K562 (cell line): ENCODE data around the gene RAB39B. TPM values are rescaled to one million over a fixed set of nuclear protein-coding genes. Genes with fewer than 3 reads are reported as not detected.

Experiments
- ATAC-seq: fragments of 200-7000 bp; cut with Tn5 transposase; 3 replicates; pipeline ENCODE4 v1.9.1; 2020; ENCODE audit warnings: moderate library complexity
- BruUV-seq: library from RNA; stranded (reverse); fragments of 400-500 nt; replicated peaks from 2 replicates; lab custom pipeline; 2021; lab: Mats Ljungman, UMichigan
- CTCF ChIA-PET: fragments of 300-600 bp; formaldehyde crosslinking; extraction: SDS; loops from one replicate; lab custom pipeline; 2021; ENCODE audit warnings: low intra/inter-chr PET ratio; lab: Yijun Ruan, JAX
- POLR2A ChIA-PET: fragments of 300-600, 350-650 bp; sonication (Branson Sonifier 250); formaldehyde crosslinking; extraction: SDS; loops from one replicate; lab custom pipeline; 2021; ENCODE audit warnings: antibody characterized with exemption, inconsistent platforms; lab: Yijun Ruan, JAX
- DNase-seq, 4 experiments: peaks; one replicate each; pipeline versions ENCODE4 v3.0.0 to v3.0.0-alpha.2; 2011 to 2018; ENCODE audit warnings: low spot score in 3 of 4, mixed read lengths in 3 of 4; ENCODE audit errors: extremely low read depth in 1 of 4
- FAIRE-seq: peaks from 2 replicates; lab custom pipeline; 2011; peaks lifted over from hg19 to GRCh38; lab: Jason Lieb, UNC
- H2AFZ ChIP-seq: 2 replicates; pipeline ENCODE4 v1.6.0; 2011; ENCODE audit warnings: low read depth, low read length, control low read depth, inconsistent platforms
- H3K27ac ChIP-seq: fragments of 200-600 bp; 3 replicates; pipeline ENCODE4 v1.8.0; 2011; ENCODE audit warnings: low read depth, mild to moderate bottlenecking, control low read depth, inconsistent platforms, low read length, moderate library complexity, mixed read lengths; ENCODE audit errors: extremely low read depth
- H3K27me3 ChIP-seq, 2 experiments: fragments of 300-600 bp in 1 of 2; 2 replicates in 1 of 2; 3 replicates in 1 of 2; pipeline versions ENCODE4 v1.6.0 to v1.8.0; 2011; ENCODE audit warnings: inconsistent platforms in 2 of 2, low read length in 2 of 2, mild to moderate bottlenecking in 1 of 2, mixed read lengths in 1 of 2, moderate library complexity in 1 of 2; ENCODE audit not compliant: control insufficient read depth in 2 of 2, insufficient read depth in 2 of 2
- H3K36me3 ChIP-seq: fragments of 300-600 bp; 3 replicates; pipeline ENCODE4 v1.8.0; 2011; ENCODE audit warnings: mild to moderate bottlenecking, low read length, inconsistent platforms; ENCODE audit not compliant: control insufficient read depth, insufficient read depth
- H3K4me1 ChIP-seq, 2 experiments: fragments of 200-600 bp in 1 of 2; replicated peaks in 1 of 2; 2 replicates in 1 of 2; 3 replicates in 1 of 2; pipeline versions ENCODE4 v1.5.1 to v1.8.0; 2011; ENCODE audit warnings: inconsistent platforms in 2 of 2, low read length in 2 of 2, mild to moderate bottlenecking in 1 of 2, mixed read lengths in 1 of 2, moderate library complexity in 1 of 2; ENCODE audit not compliant: control insufficient read depth in 2 of 2, insufficient read depth in 2 of 2
- H3K4me2 ChIP-seq: 2 replicates; pipeline ENCODE4 v1.6.1; 2011; ENCODE audit warnings: low read length, control low read depth, inconsistent platforms, mixed read lengths; ENCODE audit not compliant: insufficient read depth
- H3K4me3 ChIP-seq: fragments of 200-600 bp; sonication (generic), shearing (Covaris generic); 2 replicates; pipeline ENCODE4 v1.5.1; 2016; ENCODE audit warnings: control low read depth, inconsistent platforms
- H3K79me2 ChIP-seq: fragments of 200-600 bp; 3 replicates; pipeline ENCODE4 v1.8.0; 2011; ENCODE audit warnings: low read length, inconsistent platforms; ENCODE audit not compliant: control insufficient read depth, insufficient read depth
- H3K9ac ChIP-seq, 2 experiments: 2 replicates each; pipeline versions ENCODE4 v1.6.0 to v1.6.1; 2011; ENCODE audit warnings: low read depth in 2 of 2, low read length in 2 of 2, control low read depth in 1 of 2, inconsistent platforms in 1 of 2, mild to moderate bottlenecking in 1 of 2, mixed read lengths in 1 of 2; ENCODE audit not compliant: insufficient read depth in 1 of 2
- H3K9me1 ChIP-seq: one replicate; pipeline ENCODE4 v1.6.0; 2011; ENCODE audit warnings: inconsistent platforms, mild to moderate bottlenecking, low read length, moderate library complexity; ENCODE audit not compliant: control insufficient read depth, insufficient read depth
- H3K9me3 ChIP-seq: replicated peaks from 2 replicates; pipeline ENCODE4 v1.5.1; 2011; ENCODE audit warnings: low read depth, low read length, inconsistent platforms; ENCODE audit not compliant: control insufficient read depth, insufficient read depth
- H4K20me1 ChIP-seq: replicated peaks from 2 replicates; pipeline ENCODE4 v1.6.1; 2011; ENCODE audit warnings: low read length, inconsistent platforms, mixed read lengths; ENCODE audit not compliant: control insufficient read depth, insufficient read depth
- C11orf30 ChIP-seq: fragments of 450-650 bp; IDR thresholded peaks from 2 replicates; pipeline ENCODE4 v1.6.1; 2016; ENCODE audit warnings: low read depth, mild to moderate bottlenecking
- CBX2 ChIP-seq: fragments of 200-600 bp; sonication (generic); IDR thresholded peaks from one replicate; pipeline ENCODE4 v1.6.1; 2012; ENCODE audit warnings: mild to moderate bottlenecking, low read length, inconsistent platforms; ENCODE audit not compliant: insufficient read depth, poor library complexity, severe bottlenecking
- CBX3 ChIP-seq, 2 experiments: IDR thresholded peaks; 1 replicate in 1 of 2; 2 replicates in 1 of 2; pipeline ENCODE4 v1.6.1; 2012; ENCODE audit warnings: inconsistent platforms in 2 of 2, low read length in 2 of 2, borderline replicate concordance in 1 of 2, control low read depth in 1 of 2
- CBX5 ChIP-seq: IDR thresholded peaks from 2 replicates; pipeline ENCODE4 v1.6.1; 2014; ENCODE audit warnings: low read depth, borderline replicate concordance
- MAFG ChIP-seq: fragments of 450-650 bp; conservative IDR thresholded peaks from 2 replicates; pipeline ENCODE4 v1.6.1; 2016; ENCODE audit warnings: missing genetic modification characterization, missing compliant biosample characterization
- MAFK ChIP-seq: IDR thresholded peaks from 2 replicates; pipeline ENCODE4 v1.6.1; 2011; ENCODE audit warnings: low read length, improper control_type of control experiment
- NR2C1 ChIP-seq, 2 experiments: fragments of 450-650 bp; IDR thresholded peaks; 2 replicates each; pipeline ENCODE4 v1.6.1; 2017; ENCODE audit warnings: mild to moderate bottlenecking in 2 of 2, antibody characterized with exemption in 1 of 2, inconsistent platforms in 1 of 2, missing compliant biosample characterization in 1 of 2, missing genetic modification characterization in 1 of 2
- NR2C2 ChIP-seq, 2 experiments: fragments of 200-800 bp in 1 of 2; sonication (Bioruptor generic) in 1 of 2; sonication (generic) in 1 of 2; formaldehyde crosslinking in 1 of 2; IDR thresholded peaks; 2 replicates each; pipeline versions ENCODE4 v1.6.1 to v1.8.0; 2016 to 2022; ENCODE audit warnings: mild to moderate bottlenecking in 1 of 2, missing compliant biosample characterization in 1 of 2, missing genetic modification characterization in 1 of 2, missing genetic modification reagents in 1 of 2
- TEAD4 ChIP-seq, 2 experiments: sonication (generic) in 1 of 2; formaldehyde crosslinking in 1 of 2; IDR thresholded peaks; 2 replicates each; pipeline versions ENCODE4 v1.6.1 to v1.8.0; 2012 to 2022; ENCODE audit warnings: borderline replicate concordance in 1 of 2, inconsistent platforms in 1 of 2, low read length in 1 of 2, mild to moderate bottlenecking in 1 of 2, missing genetic modification reagents in 1 of 2
- TRIM24 ChIP-seq, 2 experiments: fragments of 450-650 bp; IDR thresholded peaks; 2 replicates each; pipeline ENCODE4 v1.6.1; 2016
- WHSC1 ChIP-seq: IDR thresholded peaks from one replicate; pipeline ENCODE4 v1.6.1; 2012; ENCODE audit warnings: low read length, control low read depth, inconsistent platforms
- ZNF316 ChIP-seq: fragments of 450-650 bp; IDR thresholded peaks from 2 replicates; pipeline ENCODE4 v1.6.1; 2016
- ZNF75A ChIP-seq: fragments of 450-650 bp; formaldehyde crosslinking; IDR thresholded peaks from 2 replicates; pipeline ENCODE4 v1.4.0; 2020; ENCODE audit warnings: mild to moderate bottlenecking
- WGBS: fragments of 100-300 bp; shearing (Covaris generic); methylation state at CpG from one replicate; pipeline ENCODE4 v1.1.6; 2016; ENCODE audit warnings: low coverage, mixed read lengths; ENCODE audit not compliant: insufficient coverage; ENCODE audit errors: missing lambda C conversion rate; 5-methylcytosine and 5-hydroxymethylcytosine counted together
- in situ Hi-C: fragments of 300-500 bp; cut with MboI; formaldehyde crosslinking; loops from 4 replicates; pipeline ENCODE4 v1.15.0; 2018; ENCODE audit warnings: inconsistent platforms, mixed read lengths
- intact Hi-C: fragments of 100-400 bp; cut with micrococcal nuclease; formaldehyde crosslinking; loops from 2 replicates; pipeline ENCODE4 v1.14.2; 2022
- polyA plus RNA-seq, 8 experiments: library from polyadenylated mRNA; depleted of rRNA in 4 of 8; stranded (reverse) in 5 of 8; unstranded in 3 of 8; fragments of >200 nt; fragmentation: Nextera tagmentation in 2 of 8; fragmentation: Illumina TruSeq in 1 of 8; extraction: Ambion mirVana in 2 of 8; extraction: Trizol in 1 of 8; gene quantifications; 2 replicates each; pipeline versions ENCODE4 v1.2.1 to v1.2.3, GENCODE V29; 2011 to 2014; ENCODE audit warnings: inconsistent platforms in 1 of 8, missing spikeins in 1 of 8
- total RNA-seq, 7 experiments: library from RNA; depleted of rRNA in 6 of 7; stranded (reverse); fragments of >200 nt in 6 of 7; fragmentation: Illumina TruSeq in 2 of 7; extraction: Trizol in 2 of 7; gene quantifications; 2 replicates each; pipeline versions ENCODE4 v1.2.1 to v1.2.3, GENCODE V29; 2011 to 2021; ENCODE audit warnings: low replicate concordance in 1 of 7
- TF ChIP-seq, protein P1 (sequence below): fragments of 450-650 bp; IDR thresholded peaks from 2 replicates; pipeline ENCODE4 v1.6.1; 2018; ENCODE audit warnings: mild to moderate bottlenecking, low read depth; ENCODE audit not compliant: partially characterized antibody
- TF ChIP-seq, protein P2 (sequence below), 3 experiments: fragments of 200-800 bp in 1 of 3; sonication (Bioruptor generic) in 1 of 3; sonication (generic) in 1 of 3; formaldehyde crosslinking in 1 of 3; IDR thresholded peaks; 2 replicates each; pipeline versions ENCODE4 v1.6.1 to v1.8.0; 2016 to 2022; ENCODE audit warnings: mild to moderate bottlenecking in 2 of 3, missing compliant biosample characterization in 2 of 3, missing genetic modification characterization in 2 of 3, missing genetic modification reagents in 1 of 3
- TF ChIP-seq, protein P3 (sequence below), 2 experiments: IDR thresholded peaks in 1 of 2; conservative IDR thresholded peaks in 1 of 2; 2 replicates each; pipeline ENCODE4 v1.6.1; 2016; ENCODE audit warnings: low read depth in 2 of 2, mild to moderate bottlenecking in 1 of 2, missing compliant biosample characterization in 1 of 2, missing genetic modification characterization in 1 of 2, moderate library complexity in 1 of 2

Gene RAB39B
- total and polyA plus RNA-seq, 9 of the 15 experiments (the other 6 are each of a cell fraction or from before 2014, with no cell fraction given) = 0.04 to 0.07 (median 0.04) TPM; not detected in 6

DNA sequence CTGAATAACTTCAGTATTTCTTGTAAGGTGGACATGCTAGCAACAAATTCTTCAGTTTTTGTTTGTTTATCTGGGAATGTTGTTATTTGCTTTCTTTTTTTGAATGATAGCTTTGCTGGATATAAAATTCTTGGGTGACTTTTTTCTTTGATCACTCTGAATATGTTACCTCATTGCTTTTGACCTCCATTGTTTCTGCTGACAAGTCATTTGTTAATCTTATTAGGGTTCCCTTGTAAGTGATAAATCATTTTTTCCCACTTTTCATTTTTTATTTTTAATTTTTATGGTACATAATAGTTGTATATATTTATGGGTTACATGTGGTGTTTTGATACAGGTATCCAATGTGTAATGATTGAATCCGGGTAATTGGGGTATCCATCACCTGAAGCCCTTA lies 6.7 kb upstream of the RAB39B start:
- Histone ChIP-seq H3K36me3 (peaks cover 4% of the 10 kb centered on the region; the same call in 1 of the 3 replicates), H3K9me3 (no peaks in the 10 kb centered on the region; the same call in 1 of the 2 replicates), H3K27me3 (no peaks in the 10 kb centered on the region), H3K4me2 (no peak overlapping the region), H3K9ac (no peak overlapping the region), H3K4me3 (no peak overlapping the region), H3K9me1 (no peaks in the 10 kb centered on the region), H3K79me2 (no peaks in the 10 kb centered on the region), H3K27ac (no peak overlapping the region), H2AFZ (no peak overlapping the region), H4K20me1 (no peaks in the 10 kb centered on the region), H3K4me1 (no peaks in the 10 kb centered on the region)
- in situ Hi-C loops = no loop called here
- 100% methylated on average over 1 of the region's 1 CpG for WGBS
- ATAC-seq (no peak), FAIRE-seq (no peak), DNase-seq (no peak)
- CTCF ChIA-PET = no interaction called here
- intact Hi-C loops = no loop called here
- BruUV-seq = no TSS peak
- POLR2A ChIA-PET = no interaction called here
- peak in 1 of 2 experiments; percentile 81; a peak in 2 of 3 replicates for TF ChIP-seq CBX3 (IDR thresholded peaks at IDR 0.05; ENCODE audit: borderline replicate concordance in 1 of 2, low read length in 2 of 2)
- TF ChIP-seq, protein P1, sequence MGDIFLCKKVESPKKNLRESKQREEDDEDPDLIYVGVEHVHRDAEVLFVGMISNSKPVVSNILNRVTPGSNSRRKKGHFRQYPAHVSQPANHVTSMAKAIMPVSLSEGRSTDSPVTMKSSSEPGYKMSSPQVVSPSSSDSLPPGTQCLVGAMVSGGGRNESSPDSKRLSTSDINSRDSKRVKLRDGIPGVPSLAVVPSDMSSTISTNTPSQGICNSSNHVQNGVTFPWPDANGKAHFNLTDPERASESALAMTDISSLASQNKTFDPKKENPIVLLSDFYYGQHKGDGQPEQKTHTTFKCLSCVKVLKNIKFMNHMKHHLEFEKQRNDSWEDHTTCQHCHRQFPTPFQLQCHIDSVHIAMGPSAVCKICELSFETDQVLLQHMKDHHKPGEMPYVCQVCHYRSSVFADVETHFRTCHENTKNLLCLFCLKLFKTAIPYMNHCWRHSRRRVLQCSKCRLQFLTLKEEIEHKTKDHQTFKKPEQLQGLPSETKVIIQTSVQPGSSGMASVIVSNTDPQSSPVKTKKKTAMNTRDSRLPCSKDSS = peak; percentile 53
- TF ChIP-seq ZNF316 = peak; percentile 90
- TF ChIP-seq WHSC1 = no peak
- peak; percentile 66 for TF ChIP-seq C11orf30
- peak; percentile 32; the same call in 1 of the 2 replicates for TF ChIP-seq MAFK
- TF ChIP-seq, protein P2, sequence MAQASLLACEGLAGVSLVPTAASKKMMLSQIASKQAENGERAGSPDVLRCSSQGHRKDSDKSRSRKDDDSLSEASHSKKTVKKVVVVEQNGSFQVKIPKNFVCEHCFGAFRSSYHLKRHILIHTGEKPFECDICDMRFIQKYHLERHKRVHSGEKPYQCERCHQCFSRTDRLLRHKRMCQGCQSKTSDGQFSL (CRISPR knock-in tag; IDR thresholded peaks at IDR 0.05) = no peak
- TF ChIP-seq, protein P2 (tag; IDR thresholded peaks at IDR 0.05) = no peak
- peak; percentile 79; the same call in 1 of the 2 replicates for TF ChIP-seq ZNF75A (CRISPR knock-in tag)
- TF ChIP-seq, protein P3, sequence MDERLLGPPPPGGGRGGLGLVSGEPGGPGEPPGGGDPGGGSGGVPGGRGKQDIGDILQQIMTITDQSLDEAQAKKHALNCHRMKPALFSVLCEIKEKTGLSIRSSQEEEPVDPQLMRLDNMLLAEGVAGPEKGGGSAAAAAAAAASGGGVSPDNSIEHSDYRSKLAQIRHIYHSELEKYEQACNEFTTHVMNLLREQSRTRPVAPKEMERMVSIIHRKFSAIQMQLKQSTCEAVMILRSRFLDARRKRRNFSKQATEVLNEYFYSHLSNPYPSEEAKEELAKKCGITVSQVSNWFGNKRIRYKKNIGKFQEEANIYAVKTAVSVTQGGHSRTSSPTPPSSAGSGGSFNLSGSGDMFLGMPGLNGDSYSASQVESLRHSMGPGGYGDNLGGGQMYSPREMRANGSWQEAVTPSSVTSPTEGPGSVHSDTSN (CRISPR knock-in tag; IDR thresholded peaks at IDR 0.05; ENCODE audit: low read depth) = no peak
- TF ChIP-seq, protein P3 (tag; conservative IDR thresholded peaks at IDR 0.05; ENCODE audit: low read depth) = peak; percentile 38; the same call in 1 of the 2 replicates
- TF ChIP-seq MAFG = 0 out of 2 replicates have a peak, but pooled peaks have one; percentile 34
- TF ChIP-seq TRIM24 (IDR thresholded peaks at IDR 0.05) = peak; percentile 18 to 62; a peak in 1 of 4 replicates
- TF ChIP-seq TEAD4 (IDR thresholded peaks at IDR 0.05; ENCODE audit: low read length) = no peak
- no peak for TF ChIP-seq TEAD4 (CRISPR knock-in tag; IDR thresholded peaks at IDR 0.05; ENCODE audit: borderline replicate concordance)
- peak; percentile 69; the same call in 1 of the 2 replicates for TF ChIP-seq NR2C1 (IDR thresholded peaks at IDR 0.05)
- peak; percentile 57 for TF ChIP-seq NR2C1 (tag; IDR thresholded peaks at IDR 0.05)
- no peak for TF ChIP-seq CBX2
- peak; percentile 42; the same call in 1 of the 2 replicates for TF ChIP-seq CBX5
- TF ChIP-seq NR2C2 (CRISPR knock-in tag; IDR thresholded peaks at IDR 0.05) = no peak
- peak; percentile 59 for TF ChIP-seq NR2C2 (tag; IDR thresholded peaks at IDR 0.05)
